Caco-2 (cell line): ENCODE data around the gene KCNIP2. TPM values are rescaled to one million over a fixed set of nuclear protein-coding genes. Genes with fewer than 3 reads are reported as not detected.

Source experiments
- BruUV-seq: library from RNA; stranded (reverse); fragments of 400-500 nt; replicated peaks from 2 replicates; lab custom pipeline; 2021; lab: Mats Ljungman, UMichigan
- CTCF ChIA-PET: fragments of 300-600 bp; sonication (Branson Sonifier 250); formaldehyde crosslinking; loops from one replicate; lab custom pipeline; 2022; ENCODE audit warnings: antibody characterized with exemption; lab: Charles Lee
- POLR2A ChIA-PET: fragments of 300-600 bp; sonication (Branson Sonifier 250); formaldehyde crosslinking; loops from one replicate; lab custom pipeline; 2022; ENCODE audit warnings: antibody characterized with exemption; lab: Charles Lee
- DNase-seq, 2 experiments: peaks; one replicate each; pipeline versions ENCODE4 v3.0.0 to v3.0.0-alpha.2; 2020 to 2022
- H3K27me3 ChIP-seq: replicated peaks from 2 replicates; pipeline ENCODE4 v1.6.0; 2011; ENCODE audit warnings: low read length; ENCODE audit not compliant: control insufficient read depth, insufficient read depth
- H3K36me3 ChIP-seq: 2 replicates; pipeline ENCODE4 v1.5.1; 2011; ENCODE audit warnings: low read length; ENCODE audit not compliant: control insufficient read depth, insufficient read depth
- H3K4me1 ChIP-seq: fragments of 250-450 bp; sonication (Bioruptor Pico); 2 replicates; pipeline ENCODE4 v1.5.1; 2020; ENCODE audit warnings: mild to moderate bottlenecking
- H3K4me3 ChIP-seq: 2 replicates; pipeline ENCODE4 v1.5.1; 2011; ENCODE audit warnings: low read depth, mild to moderate bottlenecking, control low read depth, low read length
- H3K9me3 ChIP-seq: fragments of 250-450 bp; sonication (Bioruptor Pico); 2 replicates; pipeline ENCODE4 v1.5.1; 2020; ENCODE audit warnings: mild to moderate bottlenecking, moderate library complexity
- H3K27ac Mint-ChIP-seq: one replicate; pipeline ENCODE4 v1.8.0; 2022; ENCODE audit warnings: mixed read lengths; ENCODE audit not compliant: unreplicated experiment
- H3K27me3 Mint-ChIP-seq: one replicate; pipeline ENCODE4 v1.8.0; 2022; ENCODE audit warnings: mixed read lengths; ENCODE audit not compliant: insufficient read depth, unreplicated experiment
- H3K36me3 Mint-ChIP-seq: one replicate; pipeline ENCODE4 v1.8.0; 2022; ENCODE audit warnings: mild to moderate bottlenecking, mixed read lengths; ENCODE audit not compliant: insufficient read depth, unreplicated experiment
- H3K4me1 Mint-ChIP-seq: one replicate; pipeline ENCODE4 v1.8.0; 2022; ENCODE audit warnings: low read depth, mixed read lengths; ENCODE audit not compliant: unreplicated experiment
- H3K4me3 Mint-ChIP-seq: one replicate; pipeline ENCODE4 v1.8.0; 2022; ENCODE audit warnings: mild to moderate bottlenecking, moderate library complexity, mixed read lengths; ENCODE audit not compliant: unreplicated experiment
- H3K9me3 Mint-ChIP-seq: one replicate; pipeline ENCODE4 v1.8.0; 2022; ENCODE audit warnings: mixed read lengths; ENCODE audit not compliant: unreplicated experiment
- CTCF ChIP-seq, 2 experiments: fragments of 200-600 bp in 1 of 2; IDR thresholded peaks; 1 replicate in 1 of 2; 2 replicates in 1 of 2; pipeline versions ENCODE4 v1.5.1 to v1.8.0; 2011 to 2022; ENCODE audit warnings: antibody characterized with exemption in 1 of 2, control low read depth in 1 of 2, inconsistent platforms in 1 of 2, low read depth in 1 of 2, low read length in 1 of 2, mild to moderate bottlenecking in 1 of 2, moderate library complexity in 1 of 2; ENCODE audit not compliant: insufficient read depth in 1 of 2, severe bottlenecking in 1 of 2, unreplicated experiment in 1 of 2
- intact Hi-C: fragments of 100-400 bp; cut with micrococcal nuclease; formaldehyde crosslinking; loops from one replicate; pipeline ENCODE4 v1.10.0; 2022; ENCODE audit not compliant: unreplicated experiment
- total RNA-seq: library from RNA; stranded (reverse); gene quantifications from 2 replicates; pipeline ENCODE4 v1.2.3, GENCODE V29; 2022

KCNIP2 gene
- total RNA-seq, 1 experiment from 2014 or later: 6.1 TPM

- intact Hi-C loops: no loop called here
- Mint-ChIP-seq H3K9me3 (no peaks in the 10 kb centered on the region), H3K4me3 (peak within 1 kb of the TSS; percentile 95), H3K27ac (peak within 1 kb of the TSS; percentile 97), H3K36me3 (peaks cover 42% of the 10 kb centered on the region), H3K4me1 (peaks cover 13% of the 10 kb centered on the region), H3K27me3 (no peaks in the 10 kb centered on the region)
- no TSS peak for BruUV-seq
- H3K27me3 ChIP-seq: no peaks in the 10 kb centered on the region
- H3K36me3 ChIP-seq: no peaks in the 10 kb centered on the region
- TF ChIP-seq CTCF (IDR thresholded peaks at IDR 0.05; ENCODE audit: insufficient read depth in 1 of 2, low read depth in 1 of 2, low read length in 1 of 2, severe bottlenecking in 1 of 2, unreplicated experiment in 1 of 2): no peak
- peak; percentile 99 to 100 for DNase-seq
- H3K4me1 ChIP-seq: peaks cover 6% of the 10 kb centered on the region
- peak within 1 kb of the TSS; percentile 86 for H3K4me3 ChIP-seq
- POLR2A ChIA-PET: interaction anchor here (0.6 to 1.6 kb wide), 10 partner anchors 9 to 297 kb away, joined by 3 to 8 read pairs (median 4); partner anchors contain the start of gene ARMH3
- CTCF ChIA-PET: interaction anchor here (0.6 to 2.5 kb wide), 11 partner anchors 15 to 216 kb away, joined by 3 to 14 read pairs (median 6); partner anchors contain the start of gene NPM3
- H3K9me3 ChIP-seq: no peaks in the 10 kb centered on the region
Observed at GRCh38 chr10:101818119-101818871, 25.3 kb downstream of the KCNIP2 start, which contains the start of gene OGA. OGA (minus strand) TSS chr10:101818444; CDS start chr10:101818022, 422 bp downstream.

GRCh38 chr10:101817337-101818118, 26.1 kb downstream of the KCNIP2 start:
- TF ChIP-seq CTCF (IDR thresholded peaks at IDR 0.05; ENCODE audit: insufficient read depth in 1 of 2, low read depth in 1 of 2, low read length in 1 of 2, severe bottlenecking in 1 of 2, unreplicated experiment in 1 of 2): no peak
- H3K27ac Mint-ChIP-seq: peak overlapping the region; percentile 97
- no peaks in the 10 kb centered on the region for H3K9me3 Mint-ChIP-seq
- intact Hi-C loops: no loop called here
- H3K4me3 Mint-ChIP-seq: peak overlapping the region; percentile 95
- no peaks in the 10 kb centered on the region for H3K9me3 ChIP-seq
- H3K27me3 Mint-ChIP-seq: no peaks in the 10 kb centered on the region
- BruUV-seq: no TSS peak
- H3K4me1 ChIP-seq: peaks cover 6% of the 10 kb centered on the region
- POLR2A ChIA-PET: interaction anchor here (0.6 to 1.6 kb wide), 8 partner anchors 10 to 297 kb away, joined by 3 to 8 read pairs (median 4); partner anchors contain the start of gene ARMH3
- H3K36me3 ChIP-seq: no peaks in the 10 kb centered on the region
- H3K4me1 Mint-ChIP-seq: peaks cover 13% of the 10 kb centered on the region
- peak overlapping the region; percentile 86 for H3K4me3 ChIP-seq
- DNase-seq: peak in 1 of 2 experiments; percentile 51
- CTCF ChIA-PET: interaction anchor here (0.6 to 2.5 kb wide), 9 partner anchors 18 to 215 kb away, joined by 5 to 14 read pairs (median 6); partner anchors contain the start of gene NPM3
- H3K27me3 ChIP-seq: no peaks in the 10 kb centered on the region
- peaks cover 50% of the 10 kb centered on the region for H3K36me3 Mint-ChIP-seq

GRCh38 chr10:101816913-101817336, 26.7 kb downstream of the KCNIP2 start:
- peaks cover 13% of the 10 kb centered on the region for H3K4me1 Mint-ChIP-seq
- no peaks in the 10 kb centered on the region for H3K27me3 Mint-ChIP-seq
- BruUV-seq: no TSS peak
- Histone ChIP-seq H3K27me3 (no peaks in the 10 kb centered on the region), H3K9me3 (no peaks in the 10 kb centered on the region), H3K4me3 (peak overlapping the region; percentile 86), H3K36me3 (no peaks in the 10 kb centered on the region), H3K4me1 (peaks cover 6% of the 10 kb centered on the region)
- no peak for DNase-seq
- no peaks in the 10 kb centered on the region for H3K9me3 Mint-ChIP-seq
- POLR2A ChIA-PET: interaction anchor here (0.6 kb wide), 1 partner anchor 581 kb away, joined by 3 read pairs; no protein-coding TSS in a partner anchor
- peaks cover 51% of the 10 kb centered on the region for H3K36me3 Mint-ChIP-seq
- intact Hi-C loops: no loop called here
- peak overlapping the region; percentile 95 for H3K4me3 Mint-ChIP-seq
- TF ChIP-seq CTCF (IDR thresholded peaks at IDR 0.05; ENCODE audit: insufficient read depth in 1 of 2, low read depth in 1 of 2, low read length in 1 of 2, severe bottlenecking in 1 of 2, unreplicated experiment in 1 of 2): no peak
- CTCF ChIA-PET: interaction anchor here (0.7 to 1.5 kb wide), 2 partner anchors 72 to 214 kb away, joined by 6 read pairs; no protein-coding TSS in a partner anchor
- peak overlapping the region; percentile 97 for H3K27ac Mint-ChIP-seq
